GM23248 (cell line): Measurements from ENCODE around the gene TBC1D13.

Source experiments
- EZH2 ChIP-seq: fragments of 200-600 bp; sonication (generic); IDR thresholded peaks from 2 replicates; pipeline ENCODE4 v1.6.1; 2018; ENCODE audit warnings: antibody characterized with exemption, mild to moderate bottlenecking; ENCODE audit not compliant: insufficient read depth, poor library complexity, severe bottlenecking
- EZH2phosphoT487 ChIP-seq: fragments of 200-600 bp; sonication (generic); IDR thresholded peaks from 2 replicates; pipeline ENCODE4 v1.6.1; 2018; ENCODE audit warnings: antibody characterized with exemption, moderate library complexity, mild to moderate bottlenecking, low read depth; ENCODE audit not compliant: insufficient read depth

- TF ChIP-seq EZH2: no peak
- TF ChIP-seq EZH2phosphoT487: no peak
These were observed 23.8 kb downstream of the TBC1D13 start for GRCh38 chr9:128810873-128811272.
